HL-60 (cell line): Measurements from ENCODE around the gene KCNQ1.

ENCODE experiments used
- GABPA ChIP-seq: IDR thresholded peaks from 2 replicates; pipeline ENCODE4 v1.6.1; 2012; ENCODE audit warnings: low read depth
- POLR2AphosphoS5 ChIP-seq: IDR thresholded peaks from 2 replicates; pipeline ENCODE4 v1.6.1; 2012; ENCODE audit warnings: low read depth
- TF ChIP-seq, protein P1 (sequence below): IDR thresholded peaks from one replicate; pipeline ENCODE4 v1.5.1; 2011; ENCODE audit warnings: low read length, control low read depth, inconsistent platforms; ENCODE audit not compliant: insufficient read depth
- TF ChIP-seq, protein P2 (sequence below): IDR thresholded peaks from 2 replicates; pipeline ENCODE4 v1.6.1; 2012; ENCODE audit warnings: low read depth; ENCODE audit not compliant: insufficient replicate concordance

DNA sequence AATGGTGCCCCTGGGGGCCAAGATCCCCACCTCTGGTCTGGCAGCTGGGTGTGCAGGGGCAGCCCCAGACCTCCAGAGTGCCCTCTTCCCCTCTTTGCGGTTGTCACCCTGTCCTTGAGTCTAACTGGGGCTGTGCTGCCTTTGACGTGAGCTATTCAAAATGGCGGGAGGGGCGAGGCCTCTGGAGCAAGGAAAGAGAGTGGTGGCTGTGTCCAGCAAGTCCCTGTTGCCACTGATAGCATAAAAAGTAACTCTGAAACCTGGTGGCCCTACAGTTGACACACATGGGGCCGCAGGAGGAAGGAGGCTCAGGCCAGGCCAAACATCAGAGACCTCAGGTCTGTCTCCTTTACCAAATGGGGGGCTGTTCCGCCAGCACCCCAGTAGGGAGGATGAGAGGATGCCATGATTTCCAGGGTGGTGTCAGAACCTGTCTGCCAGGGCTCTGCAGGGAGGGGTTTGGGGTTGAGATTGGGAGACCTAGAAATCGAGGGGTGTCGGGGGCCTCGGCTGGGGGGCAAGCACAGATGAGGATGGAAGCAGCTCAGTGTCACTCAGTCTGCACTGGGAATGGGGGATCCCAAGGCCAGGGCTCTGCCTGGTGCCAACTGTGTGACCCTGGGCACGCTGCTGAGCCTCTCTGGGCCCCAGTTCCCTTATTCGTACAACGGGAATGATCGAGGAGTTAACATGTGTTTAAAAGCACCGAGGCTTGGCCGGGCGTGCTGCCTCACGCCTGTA, 304.2 kb downstream of the KCNQ1 start:
- TF ChIP-seq, protein P1, sequence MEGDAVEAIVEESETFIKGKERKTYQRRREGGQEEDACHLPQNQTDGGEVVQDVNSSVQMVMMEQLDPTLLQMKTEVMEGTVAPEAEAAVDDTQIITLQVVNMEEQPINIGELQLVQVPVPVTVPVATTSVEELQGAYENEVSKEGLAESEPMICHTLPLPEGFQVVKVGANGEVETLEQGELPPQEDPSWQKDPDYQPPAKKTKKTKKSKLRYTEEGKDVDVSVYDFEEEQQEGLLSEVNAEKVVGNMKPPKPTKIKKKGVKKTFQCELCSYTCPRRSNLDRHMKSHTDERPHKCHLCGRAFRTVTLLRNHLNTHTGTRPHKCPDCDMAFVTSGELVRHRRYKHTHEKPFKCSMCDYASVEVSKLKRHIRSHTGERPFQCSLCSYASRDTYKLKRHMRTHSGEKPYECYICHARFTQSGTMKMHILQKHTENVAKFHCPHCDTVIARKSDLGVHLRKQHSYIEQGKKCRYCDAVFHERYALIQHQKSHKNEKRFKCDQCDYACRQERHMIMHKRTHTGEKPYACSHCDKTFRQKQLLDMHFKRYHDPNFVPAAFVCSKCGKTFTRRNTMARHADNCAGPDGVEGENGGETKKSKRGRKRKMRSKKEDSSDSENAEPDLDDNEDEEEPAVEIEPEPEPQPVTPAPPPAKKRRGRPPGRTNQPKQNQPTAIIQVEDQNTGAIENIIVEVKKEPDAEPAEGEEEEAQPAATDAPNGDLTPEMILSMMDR, result no peak
- TF ChIP-seq POLR2AphosphoS5 (no peak), GABPA (no peak)
- TF ChIP-seq, protein P2, sequence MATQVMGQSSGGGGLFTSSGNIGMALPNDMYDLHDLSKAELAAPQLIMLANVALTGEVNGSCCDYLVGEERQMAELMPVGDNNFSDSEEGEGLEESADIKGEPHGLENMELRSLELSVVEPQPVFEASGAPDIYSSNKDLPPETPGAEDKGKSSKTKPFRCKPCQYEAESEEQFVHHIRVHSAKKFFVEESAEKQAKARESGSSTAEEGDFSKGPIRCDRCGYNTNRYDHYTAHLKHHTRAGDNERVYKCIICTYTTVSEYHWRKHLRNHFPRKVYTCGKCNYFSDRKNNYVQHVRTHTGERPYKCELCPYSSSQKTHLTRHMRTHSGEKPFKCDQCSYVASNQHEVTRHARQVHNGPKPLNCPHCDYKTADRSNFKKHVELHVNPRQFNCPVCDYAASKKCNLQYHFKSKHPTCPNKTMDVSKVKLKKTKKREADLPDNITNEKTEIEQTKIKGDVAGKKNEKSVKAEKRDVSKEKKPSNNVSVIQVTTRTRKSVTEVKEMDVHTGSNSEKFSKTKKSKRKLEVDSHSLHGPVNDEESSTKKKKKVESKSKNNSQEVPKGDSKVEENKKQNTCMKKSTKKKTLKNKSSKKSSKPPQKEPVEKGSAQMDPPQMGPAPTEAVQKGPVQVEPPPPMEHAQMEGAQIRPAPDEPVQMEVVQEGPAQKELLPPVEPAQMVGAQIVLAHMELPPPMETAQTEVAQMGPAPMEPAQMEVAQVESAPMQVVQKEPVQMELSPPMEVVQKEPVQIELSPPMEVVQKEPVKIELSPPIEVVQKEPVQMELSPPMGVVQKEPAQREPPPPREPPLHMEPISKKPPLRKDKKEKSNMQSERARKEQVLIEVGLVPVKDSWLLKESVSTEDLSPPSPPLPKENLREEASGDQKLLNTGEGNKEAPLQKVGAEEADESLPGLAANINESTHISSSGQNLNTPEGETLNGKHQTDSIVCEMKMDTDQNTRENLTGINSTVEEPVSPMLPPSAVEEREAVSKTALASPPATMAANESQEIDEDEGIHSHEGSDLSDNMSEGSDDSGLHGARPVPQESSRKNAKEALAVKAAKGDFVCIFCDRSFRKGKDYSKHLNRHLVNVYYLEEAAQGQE, result no peak
